Keratinocyte (primary cell): ENCODE data around the gene EIF1AX.

Experiments
- CTCF ChIP-seq, 3 experiments: IDR thresholded peaks in 1 of 3; conservative IDR thresholded peaks in 1 of 3; optimal IDR thresholded peaks in 1 of 3; 2 replicates in 2 of 3; 3 replicates in 1 of 3; pipeline versions ENCODE3 to v1.5.1; 2011; ENCODE audit warnings: low read length in 3 of 3, mild to moderate bottlenecking in 3 of 3, moderate library complexity in 2 of 3, control low read depth in 1 of 3, inconsistent platforms in 1 of 3; ENCODE audit not compliant: insufficient read depth in 2 of 3; ENCODE audit errors: extremely low read depth in 1 of 3
- EZH2 ChIP-seq: IDR thresholded peaks from one replicate; pipeline ENCODE4 v1.6.1; 2012; ENCODE audit warnings: inconsistent platforms, mild to moderate bottlenecking, low read length, moderate library complexity

GRCh38 chrX:20080277-20080676 is 61.4 kb downstream of the EIF1AX start:
- TF ChIP-seq CTCF (optimal IDR thresholded peaks at IDR 0.05 in 1 of 3, IDR thresholded peaks at IDR 0.05 in 1 of 3, conservative IDR thresholded peaks at IDR 0.05 in 1 of 3; ENCODE audit: extremely low read depth in 1 of 3, insufficient read depth in 2 of 3, low read length in 3 of 3): no peak
- no peak for TF ChIP-seq EZH2
